Measurements from ENCODE around the gene AGPAT3.

Gene AGPAT3

GRCh38 chr21:43829575-43830119 is 35.4 kb upstream of the AGPAT3 start:
- Histone ChIP-seq H3K4me3 (ENCODE audit: low read length) (no peak overlapping the region), H3K9ac (ENCODE audit: low read length) (no peak overlapping the region), H3K27ac (ENCODE audit: low read depth, low read length) (no peak overlapping the region), H3K4ac (ENCODE audit: low read depth, low read length) (no peak overlapping the region), H2BK5ac (ENCODE audit: low read length) (no peak overlapping the region), H3K4me2 (ENCODE audit: low read length) (no peak overlapping the region), H3K18ac (ENCODE audit: low read length) (no peak overlapping the region), H3K4me1 (ENCODE audit: control insufficient read depth, low read depth, low read length) (no peaks in the 10 kb centered on the region), H2AK5ac (ENCODE audit: low read length) (no peak overlapping the region), H2BK120ac (ENCODE audit: low read depth, low read length) (no peak overlapping the region), H3K27me3 (ENCODE audit: insufficient read depth, low read length, poor library complexity) (no peaks in the 10 kb centered on the region), H3K23ac (ENCODE audit: low read length) (no peak overlapping the region), H3K36me3 (ENCODE audit: control insufficient read depth, insufficient read depth, low read length) (no peaks in the 10 kb centered on the region), H3K79me1 (ENCODE audit: low read length) (no peaks in the 10 kb centered on the region), H4K5ac (ENCODE audit: low read length) (no peak overlapping the region), H4K8ac (ENCODE audit: low read depth, low read length) (no peak overlapping the region), H3K79me2 (ENCODE audit: control insufficient read depth, insufficient read depth, low read length) (no peaks in the 10 kb centered on the region), H3K56ac (ENCODE audit: low read length) (no peak overlapping the region), H2BK15ac (replicated peaks; ENCODE audit: low read depth) (no peak overlapping the region)
- WGBS (ENCODE audit: extremely low coverage, insufficient coverage, low lambda C conversion rate) = no CpG with 5 or more reads among the region's 22 CpGs
- no peak for DNase-seq

- WGBS (ENCODE audit: extremely low coverage, insufficient coverage, low lambda C conversion rate) = no CpG with 5 or more reads among the region's 14 CpGs
- Histone ChIP-seq H3K79me1 (ENCODE audit: low read length) (no peaks in the 10 kb centered on the region), H3K4me2 (ENCODE audit: low read length) (no peak overlapping the region), H2BK120ac (ENCODE audit: low read depth, low read length) (no peak overlapping the region), H4K8ac (ENCODE audit: low read depth, low read length) (no peak overlapping the region), H3K56ac (ENCODE audit: low read length) (no peak overlapping the region), H4K5ac (ENCODE audit: low read length) (no peak overlapping the region), H2BK15ac (replicated peaks; ENCODE audit: low read depth) (no peak overlapping the region), H2BK5ac (ENCODE audit: low read length) (no peak overlapping the region), H3K18ac (ENCODE audit: low read length) (no peak overlapping the region), H3K4ac (ENCODE audit: low read depth, low read length) (no peak overlapping the region), H3K4me3 (ENCODE audit: low read length) (no peak overlapping the region), H3K23ac (ENCODE audit: low read length) (no peak overlapping the region), H3K79me2 (ENCODE audit: control insufficient read depth, insufficient read depth, low read length) (no peaks in the 10 kb centered on the region), H3K36me3 (ENCODE audit: control insufficient read depth, insufficient read depth, low read length) (no peaks in the 10 kb centered on the region), H2AK5ac (ENCODE audit: low read length) (no peak overlapping the region), H3K27ac (ENCODE audit: low read depth, low read length) (no peak overlapping the region), H3K4me1 (ENCODE audit: control insufficient read depth, low read depth, low read length) (no peaks in the 10 kb centered on the region), H3K9ac (ENCODE audit: low read length) (no peak overlapping the region), H3K27me3 (ENCODE audit: insufficient read depth, low read length, poor library complexity) (no peaks in the 10 kb centered on the region)
- DNase-seq = no peak
These were observed 32.9 kb upstream of the AGPAT3 start for GRCh38 chr21:43832158-43832550.

- Histone ChIP-seq H2BK5ac (ENCODE audit: low read length) (no peak overlapping the region), H2AK5ac (ENCODE audit: low read length) (no peak overlapping the region), H3K27me3 (ENCODE audit: insufficient read depth, low read length, poor library complexity) (no peaks in the 10 kb centered on the region), H3K4me3 (ENCODE audit: low read length) (no peak overlapping the region), H3K36me3 (ENCODE audit: control insufficient read depth, insufficient read depth, low read length) (no peaks in the 10 kb centered on the region), H3K23ac (ENCODE audit: low read length) (no peak overlapping the region), H3K4ac (ENCODE audit: low read depth, low read length) (no peak overlapping the region), H3K79me2 (ENCODE audit: control insufficient read depth, insufficient read depth, low read length) (no peaks in the 10 kb centered on the region), H3K27ac (ENCODE audit: low read depth, low read length) (no peak overlapping the region), H3K9ac (ENCODE audit: low read length) (no peak overlapping the region), H4K5ac (ENCODE audit: low read length) (no peak overlapping the region), H3K4me2 (ENCODE audit: low read length) (no peak overlapping the region), H3K18ac (ENCODE audit: low read length) (no peak overlapping the region), H2BK120ac (ENCODE audit: low read depth, low read length) (no peak overlapping the region), H3K79me1 (ENCODE audit: low read length) (no peaks in the 10 kb centered on the region), H3K56ac (ENCODE audit: low read length) (no peak overlapping the region), H2BK15ac (replicated peaks; ENCODE audit: low read depth) (no peak overlapping the region), H4K8ac (ENCODE audit: low read depth, low read length) (no peak overlapping the region), H3K4me1 (ENCODE audit: control insufficient read depth, low read depth, low read length) (no peaks in the 10 kb centered on the region)
- no peak for DNase-seq
- WGBS (ENCODE audit: extremely low coverage, insufficient coverage, low lambda C conversion rate) = no CpG with 5 or more reads among the region's 10 CpGs
These were observed 32.4 kb upstream of the AGPAT3 start for GRCh38 chr21:43832648-43833047.

GRCh38 chr21:43834146-43834905 is 30.7 kb upstream of the AGPAT3 start:
- H3K27ac ChIP-seq (ENCODE audit: low read depth, low read length) = no peak overlapping the region
- no peaks in the 10 kb centered on the region for H3K79me2 ChIP-seq (ENCODE audit: control insufficient read depth, insufficient read depth, low read length)
- no peaks in the 10 kb centered on the region for H3K27me3 ChIP-seq (ENCODE audit: insufficient read depth, low read length, poor library complexity)
- no peak overlapping the region for H3K18ac ChIP-seq (ENCODE audit: low read length)
- H3K4me1 ChIP-seq (ENCODE audit: control insufficient read depth, low read depth, low read length) = no peaks in the 10 kb centered on the region
- H4K5ac ChIP-seq (ENCODE audit: low read length) = no peak overlapping the region
- H2BK5ac ChIP-seq (ENCODE audit: low read length) = no peak overlapping the region
- H3K36me3 ChIP-seq (ENCODE audit: control insufficient read depth, insufficient read depth, low read length) = no peaks in the 10 kb centered on the region
- no CpG with 5 or more reads among the region's 30 CpGs for WGBS (ENCODE audit: extremely low coverage, insufficient coverage, low lambda C conversion rate)
- no peak overlapping the region for H3K23ac ChIP-seq (ENCODE audit: low read length)
- H3K56ac ChIP-seq (ENCODE audit: low read length) = no peak overlapping the region
- H4K8ac ChIP-seq (ENCODE audit: low read depth, low read length) = no peak overlapping the region
- no peak overlapping the region for H3K4ac ChIP-seq (ENCODE audit: low read depth, low read length)
- H3K79me1 ChIP-seq (ENCODE audit: low read length) = no peaks in the 10 kb centered on the region
- H3K4me3 ChIP-seq (ENCODE audit: low read length) = no peak overlapping the region
- no peak overlapping the region for H2BK15ac ChIP-seq (replicated peaks; ENCODE audit: low read depth)
- no peak overlapping the region for H2BK120ac ChIP-seq (ENCODE audit: low read depth, low read length)
- H3K4me2 ChIP-seq (ENCODE audit: low read length) = no peak overlapping the region
- no peak for DNase-seq
- H2AK5ac ChIP-seq (ENCODE audit: low read length) = no peak overlapping the region
- no peak overlapping the region for H3K9ac ChIP-seq (ENCODE audit: low read length)

- Histone ChIP-seq H2BK120ac (ENCODE audit: low read depth, low read length) (no peak overlapping the region), H2AK5ac (ENCODE audit: low read length) (no peak overlapping the region), H3K36me3 (ENCODE audit: control insufficient read depth, insufficient read depth, low read length) (no peaks in the 10 kb centered on the region), H3K27me3 (ENCODE audit: insufficient read depth, low read length, poor library complexity) (no peaks in the 10 kb centered on the region), H3K4me1 (ENCODE audit: control insufficient read depth, low read depth, low read length) (no peaks in the 10 kb centered on the region), H3K4ac (ENCODE audit: low read depth, low read length) (no peak overlapping the region), H3K4me3 (ENCODE audit: low read length) (no peak overlapping the region), H3K27ac (ENCODE audit: low read depth, low read length) (no peak overlapping the region), H4K8ac (ENCODE audit: low read depth, low read length) (no peak overlapping the region), H3K9ac (ENCODE audit: low read length) (no peak overlapping the region), H3K23ac (ENCODE audit: low read length) (no peak overlapping the region), H3K4me2 (ENCODE audit: low read length) (no peak overlapping the region), H3K79me1 (ENCODE audit: low read length) (no peaks in the 10 kb centered on the region), H4K5ac (ENCODE audit: low read length) (no peak overlapping the region), H3K56ac (ENCODE audit: low read length) (no peak overlapping the region), H2BK5ac (ENCODE audit: low read length) (no peak overlapping the region), H3K79me2 (ENCODE audit: control insufficient read depth, insufficient read depth, low read length) (no peaks in the 10 kb centered on the region), H3K18ac (ENCODE audit: low read length) (no peak overlapping the region), H2BK15ac (replicated peaks; ENCODE audit: low read depth) (no peak overlapping the region)
- no peak for DNase-seq
- WGBS (ENCODE audit: extremely low coverage, insufficient coverage, low lambda C conversion rate) = no CpG with 5 or more reads among the region's 15 CpGs
These were observed 30.0 kb upstream of the AGPAT3 start for GRCh38 chr21:43835050-43835449.

GRCh38 chr21:43835861-43836260 is 29.2 kb upstream of the AGPAT3 start:
- H2AK5ac ChIP-seq (ENCODE audit: low read length) = no peak overlapping the region
- no peak overlapping the region for H3K27ac ChIP-seq (ENCODE audit: low read depth, low read length)
- H3K4ac ChIP-seq (ENCODE audit: low read depth, low read length) = no peak overlapping the region
- no CpG with 5 or more reads among the region's 6 CpGs for WGBS (ENCODE audit: extremely low coverage, insufficient coverage, low lambda C conversion rate)
- no peak overlapping the region for H3K56ac ChIP-seq (ENCODE audit: low read length)
- no peak for DNase-seq
- no peak overlapping the region for H2BK120ac ChIP-seq (ENCODE audit: low read depth, low read length)
- H3K4me3 ChIP-seq (ENCODE audit: low read length) = no peak overlapping the region
- no peaks in the 10 kb centered on the region for H3K79me1 ChIP-seq (ENCODE audit: low read length)
- no peak overlapping the region for H4K8ac ChIP-seq (ENCODE audit: low read depth, low read length)
- H2BK5ac ChIP-seq (ENCODE audit: low read length) = no peak overlapping the region
- no peak overlapping the region for H3K23ac ChIP-seq (ENCODE audit: low read length)
- no peak overlapping the region for H3K4me2 ChIP-seq (ENCODE audit: low read length)
- H3K18ac ChIP-seq (ENCODE audit: low read length) = no peak overlapping the region
- H3K79me2 ChIP-seq (ENCODE audit: control insufficient read depth, insufficient read depth, low read length) = no peaks in the 10 kb centered on the region
- H2BK15ac ChIP-seq (replicated peaks; ENCODE audit: low read depth) = no peak overlapping the region
- H3K4me1 ChIP-seq (ENCODE audit: control insufficient read depth, low read depth, low read length) = no peaks in the 10 kb centered on the region
- no peak overlapping the region for H4K5ac ChIP-seq (ENCODE audit: low read length)
- H3K27me3 ChIP-seq (ENCODE audit: insufficient read depth, low read length, poor library complexity) = no peaks in the 10 kb centered on the region
- no peaks in the 10 kb centered on the region for H3K36me3 ChIP-seq (ENCODE audit: control insufficient read depth, insufficient read depth, low read length)
- no peak overlapping the region for H3K9ac ChIP-seq (ENCODE audit: low read length)

Measured in mesendoderm (in vitro differentiated cells).